ENCODE measurements around the gene NFIB.

DNA sequence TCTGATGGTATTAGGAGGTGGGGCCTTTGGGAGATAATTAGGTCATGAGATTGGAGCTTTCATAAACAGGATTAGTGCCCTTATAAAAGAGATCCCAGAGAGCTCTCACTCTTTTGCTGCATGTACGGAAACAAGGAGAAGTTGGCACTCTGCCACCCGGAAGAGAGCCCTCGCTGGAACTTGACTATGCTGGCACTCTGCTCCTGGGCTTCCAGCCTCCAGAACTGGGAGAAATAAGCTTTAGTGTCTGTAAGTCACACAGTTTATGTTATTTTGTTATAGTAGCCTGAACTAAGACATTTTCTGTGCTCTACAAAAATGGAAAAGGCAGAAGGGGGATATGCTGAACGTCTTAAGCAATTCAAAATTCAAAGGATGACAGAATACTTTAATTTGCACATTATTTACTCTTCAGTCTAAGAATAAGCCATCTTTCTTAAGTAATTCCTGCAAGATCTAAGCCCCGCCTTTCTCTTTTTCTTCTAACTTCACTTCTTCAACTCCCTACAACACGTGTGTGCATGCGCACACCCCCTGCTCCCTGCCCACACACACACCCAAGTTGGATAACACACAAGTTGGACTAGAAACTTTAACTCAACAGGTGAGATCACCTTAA, 17.3 kb downstream of the NFIB start:
- TF ChIP-seq FOSL2 (IDR thresholded peaks at IDR 0.05): no peak
- no peak for TF ChIP-seq FOSL2 (CRISPR knock-in tag; IDR thresholded peaks at IDR 0.05)
- TF ChIP-seq KDM1A (IDR thresholded peaks at IDR 0.05; ENCODE audit: low read depth): no peak
- no peak for TF ChIP-seq MAX (IDR thresholded peaks at IDR 0.05)

All from A549 (cell line).